HepG2 (cell line): Measurements from ENCODE around the gene DDX19B. TPM values are rescaled to one million over a fixed set of nuclear protein-coding genes. Genes with fewer than 3 reads are reported as not detected.

Experiments used
- ATF3 ChIP-seq: sonication (generic); formaldehyde crosslinking; IDR thresholded peaks from 2 replicates; pipeline ENCODE4 v1.4.0; 2020; ENCODE audit warnings: missing genetic modification reagents
- FOXK1 ChIP-seq: sonication (generic); formaldehyde crosslinking; IDR thresholded peaks from 2 replicates; pipeline ENCODE4 v1.4.0; 2020; ENCODE audit warnings: low read depth, missing genetic modification reagents, borderline replicate concordance
- GATAD1 ChIP-seq: IDR thresholded peaks from 2 replicates; pipeline ENCODE4 v1.6.1; 2016; ENCODE audit warnings: missing genetic modification reagents, missing compliant biosample characterization
- HOXA9 ChIP-seq: sonication (generic); formaldehyde crosslinking; IDR thresholded peaks from 2 replicates; pipeline ENCODE4 v1.8.1; 2022; ENCODE audit warnings: missing genetic modification reagents, mild to moderate bottlenecking, moderate library complexity, borderline replicate concordance
- KAT7 ChIP-seq: IDR thresholded peaks from 2 replicates; pipeline ENCODE4 v1.6.1; 2018; ENCODE audit warnings: borderline replicate concordance, missing compliant biosample characterization
- MED1 ChIP-seq: sonication (generic); formaldehyde crosslinking; IDR thresholded peaks from 2 replicates; pipeline ENCODE4 v1.4.0; 2020; ENCODE audit warnings: missing genetic modification reagents
- MEF2D ChIP-seq: sonication (generic); formaldehyde crosslinking; IDR thresholded peaks from 2 replicates; pipeline ENCODE4 v1.5.1; 2020; ENCODE audit warnings: mild to moderate bottlenecking, missing genetic modification reagents
- PAF1 ChIP-seq: IDR thresholded peaks from 2 replicates; pipeline ENCODE4 v1.6.1; 2016; ENCODE audit warnings: missing genetic modification reagents, missing compliant biosample characterization
- POLR2AphosphoS5 ChIP-seq: IDR thresholded peaks from 2 replicates; pipeline ENCODE4 v1.6.1; 2012; ENCODE audit warnings: low read depth, low read length
- SIN3B ChIP-seq: fragments of 150-350 bp; IDR thresholded peaks from 2 replicates; pipeline ENCODE4 v1.6.1; 2014; ENCODE audit warnings: low read length
- SRSF1 ChIP-seq: fragments of 200-400 bp; formaldehyde crosslinking; optimal IDR thresholded peaks from 2 replicates; pipeline ENCODE3; 2017; ENCODE audit warnings: mild to moderate bottlenecking, low read depth, low read length, moderate library complexity
- TFDP1 ChIP-seq: IDR thresholded peaks from 2 replicates; pipeline ENCODE4 v1.6.1; 2016; ENCODE audit warnings: missing compliant biosample characterization, missing genetic modification reagents, borderline replicate concordance
- U2AF1 ChIP-seq: fragments of 200-400 bp; formaldehyde crosslinking; optimal IDR thresholded peaks from 2 replicates; pipeline ENCODE3; 2017; ENCODE audit warnings: mild to moderate bottlenecking, low read depth, low read length
- ZC3H4 ChIP-seq: sonication (generic); formaldehyde crosslinking; IDR thresholded peaks from 2 replicates; pipeline ENCODE4 v1.4.0; 2020; ENCODE audit warnings: missing genetic modification reagents, borderline replicate concordance
- ZNF142 ChIP-seq: sonication (generic); formaldehyde crosslinking; IDR thresholded peaks from 2 replicates; pipeline ENCODE4 v1.4.0; 2020; ENCODE audit warnings: missing genetic modification reagents
- ZNF274 ChIP-seq: sonication (generic); formaldehyde crosslinking; IDR thresholded peaks from 2 replicates; pipeline ENCODE4 v1.5.1; 2020; ENCODE audit warnings: mild to moderate bottlenecking, missing genetic modification reagents
- ZNF329 ChIP-seq: sonication (generic); formaldehyde crosslinking; IDR thresholded peaks from 2 replicates; pipeline ENCODE4 v1.9.0; 2021; ENCODE audit warnings: low read depth, mild to moderate bottlenecking, missing genetic modification reagents
- ZNF343 ChIP-seq: sonication (generic); formaldehyde crosslinking; IDR thresholded peaks from 2 replicates; pipeline ENCODE4 v1.4.0; 2020; ENCODE audit warnings: mild to moderate bottlenecking, missing genetic modification reagents
- ZNF569 ChIP-seq: sonication (generic); formaldehyde crosslinking; IDR thresholded peaks from 2 replicates; pipeline ENCODE4 v1.5.0; 2020; ENCODE audit warnings: mild to moderate bottlenecking, missing genetic modification reagents, moderate library complexity, borderline replicate concordance
- ZNF574 ChIP-seq: sonication (generic); formaldehyde crosslinking; IDR thresholded peaks from 2 replicates; pipeline ENCODE4 v1.4.0; 2020; ENCODE audit warnings: missing genetic modification reagents
- polyA plus RNA-seq, 8 experiments: library from polyadenylated mRNA; depleted of rRNA in 3 of 8; stranded (reverse) in 7 of 8; unstranded in 1 of 8; fragments of >200 nt; fragmentation: Illumina TruSeq in 4 of 8; extraction: Trizol in 4 of 8; gene quantifications; 2 replicates each; pipeline versions ENCODE4 v1.2.1 to v1.2.3, GENCODE V29; 2011 to 2016; ENCODE audit warnings: low read depth in 4 of 8, missing spikeins in 1 of 8, mixed read lengths in 1 of 8; ENCODE audit not compliant: insufficient read depth in 1 of 8
- total RNA-seq, 5 experiments: library from RNA; depleted of rRNA; stranded (reverse); fragments of >200 nt; fragmentation: Illumina TruSeq; extraction: Trizol; gene quantifications; 2 replicates each; pipeline ENCODE4 v1.2.3, GENCODE V29; 2016; ENCODE audit warnings: low read depth in 1 of 5

Gene DDX19B
- total and polyA plus RNA-seq, 2 of the 13 experiments (the other 11 are each of a cell fraction or from before 2014, with no cell fraction given): 36.2 to 40.0 TPM

GRCh38 chr16:70380919-70381603 lies 82.1 kb downstream of the DDX19B start (continued):
- TF ChIP-seq ZNF569 (CRISPR knock-in tag) (peak; percentile 94), ZC3H4 (no peak), SRSF1 (peak; percentile 94), KAT7 (CRISPR knock-in tag) (0 out of 2 replicates have a peak, but pooled peaks have one; percentile 54), ZNF574 (peak; percentile 47; the same call in 1 of the 2 replicates), MED1 (CRISPR knock-in tag) (peak; percentile 76; the same call in 1 of the 2 replicates), TFDP1 (CRISPR knock-in tag) (peak; percentile 91), MEF2D (peak; percentile 71), U2AF1 (peak; percentile 86), FOXK1 (CRISPR knock-in tag) (no peak), ZNF274 (no peak; the same call in 1 of the 2 replicates), ZNF343 (CRISPR knock-in tag) (peak; percentile 95; the same call in 1 of the 2 replicates), SIN3B (0 out of 2 replicates have a peak, but pooled peaks have one; percentile 19), POLR2AphosphoS5 (peak; percentile 98), ZNF329 (CRISPR knock-in tag) (peak; percentile 46; the same call in 1 of the 2 replicates), ATF3 (CRISPR knock-in tag) (no peak; the same call in 1 of the 2 replicates), HOXA9 (CRISPR knock-in tag) (peak; percentile 90), GATAD1 (CRISPR knock-in tag) (peak; percentile 86), ZNF142 (CRISPR knock-in tag) (no peak; the same call in 1 of the 2 replicates), PAF1 (CRISPR knock-in tag) (peak; percentile 79; the same call in 1 of the 2 replicates)
